ENCODE data around the gene COL1A2.

- no peak for TF ChIP-seq CTCF (IDR thresholded peaks at IDR 0.05)
- TF ChIP-seq POLR2A (IDR thresholded peaks at IDR 0.05; ENCODE audit: low read depth) = no peak
- TF ChIP-seq EP300 (IDR thresholded peaks at IDR 0.05) = no peak
Observed at GRCh38 chr7:94378356-94378755, 16.3 kb upstream of the COL1A2 start.

Data from esophagus muscularis mucosa (tissue), 4 donors.